ENCODE data around the gene FGD5. TPM values are rescaled to one million over a fixed set of nuclear protein-coding genes. Genes with fewer than 3 reads are reported as not detected.
"Not testable (repeated sequence)": the region's sequence is repeated elsewhere in the genome, so short reads cannot be mapped to it uniquely, and the experiment has no call there.

FGD5 gene
- total RNA-seq, 1 donor from 2014 or later, result 57.4 TPM

DNA sequence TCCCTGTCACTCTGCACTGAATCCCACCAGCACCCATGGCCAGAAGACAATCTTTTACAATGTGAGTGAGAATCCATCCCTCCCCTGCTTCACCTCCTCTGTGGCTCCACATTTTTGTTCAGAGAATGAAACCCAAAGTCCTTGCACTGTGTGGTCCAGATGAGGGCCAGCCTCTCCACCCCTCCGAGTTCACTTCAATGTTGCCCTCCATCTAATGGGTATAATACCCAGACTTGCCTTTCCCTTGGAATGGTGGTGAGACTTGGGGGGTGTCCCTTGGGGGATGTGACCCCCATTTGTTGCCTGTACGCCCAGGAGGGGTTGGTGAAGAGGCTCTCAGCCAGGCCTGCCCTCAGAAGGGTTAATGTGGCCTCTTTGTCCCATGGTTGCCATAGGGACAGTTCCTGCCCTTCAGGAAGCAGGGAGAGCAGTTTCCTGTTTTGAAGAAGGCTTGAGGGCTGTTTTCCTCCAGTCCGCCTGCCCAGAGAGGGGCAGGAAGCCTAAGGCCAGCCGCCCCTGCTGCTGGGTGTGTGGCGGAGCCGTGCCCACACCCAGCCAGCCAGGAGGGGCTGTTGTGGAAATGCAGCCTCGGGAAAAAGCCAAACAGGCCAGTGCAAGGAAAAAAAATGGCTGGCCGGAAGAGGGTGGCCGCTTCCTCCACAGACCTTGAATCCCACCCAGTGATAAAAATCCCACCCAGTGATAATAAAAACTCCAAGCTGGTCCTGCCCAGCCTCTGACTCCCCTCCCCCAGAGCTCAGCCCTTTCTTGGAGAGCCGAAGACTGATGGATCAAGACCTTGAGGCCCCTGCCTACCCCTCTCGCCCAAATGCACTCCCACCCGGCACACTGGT, 14.6 kb upstream of the FGD5 start:
- ATAC-seq (peak; percentile 46), DNase-seq (ENCODE audit: low spot score) (no peak)
- intact Hi-C loops (cut with DNase I), result no loop called here

GRCh38 chr3:14804835-14805780, 13.7 kb upstream of the FGD5 start:
- DNase-seq (ENCODE audit: low spot score) (no peak), ATAC-seq (no peak)
- intact Hi-C loops (cut with DNase I), result no loop called here

DNA sequence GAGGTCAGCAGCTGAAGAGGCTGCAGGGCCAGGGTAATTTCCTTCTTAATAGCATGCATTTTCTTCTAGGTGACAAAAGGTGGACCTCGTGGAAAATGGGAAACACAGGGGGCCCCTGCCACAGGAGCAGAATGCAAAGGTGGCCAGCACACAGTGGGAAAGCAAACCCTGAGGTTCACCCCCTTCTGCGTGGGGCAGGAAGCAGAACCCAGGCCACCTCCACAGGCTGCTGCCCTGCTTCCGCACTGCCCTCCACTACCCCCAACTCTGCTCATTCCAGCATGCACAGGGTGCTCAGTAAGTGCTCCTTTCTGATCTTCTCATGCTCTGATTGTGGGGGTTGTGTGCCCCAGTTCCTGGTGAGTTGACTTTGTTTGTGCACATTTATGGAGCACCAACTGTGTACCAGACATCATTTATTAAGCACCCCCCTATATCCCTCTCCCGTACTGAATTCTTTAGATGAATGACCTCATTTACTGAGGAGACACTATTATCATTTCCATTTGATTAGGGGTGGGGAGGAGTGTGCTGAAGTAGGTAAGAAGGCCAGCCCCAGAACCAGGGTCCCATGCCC, 12.7 kb upstream of the FGD5 start:
- DNase-seq (ENCODE audit: low spot score) (no peak), ATAC-seq (no peak)
- intact Hi-C loops (cut with DNase I), result no loop called here

DNA sequence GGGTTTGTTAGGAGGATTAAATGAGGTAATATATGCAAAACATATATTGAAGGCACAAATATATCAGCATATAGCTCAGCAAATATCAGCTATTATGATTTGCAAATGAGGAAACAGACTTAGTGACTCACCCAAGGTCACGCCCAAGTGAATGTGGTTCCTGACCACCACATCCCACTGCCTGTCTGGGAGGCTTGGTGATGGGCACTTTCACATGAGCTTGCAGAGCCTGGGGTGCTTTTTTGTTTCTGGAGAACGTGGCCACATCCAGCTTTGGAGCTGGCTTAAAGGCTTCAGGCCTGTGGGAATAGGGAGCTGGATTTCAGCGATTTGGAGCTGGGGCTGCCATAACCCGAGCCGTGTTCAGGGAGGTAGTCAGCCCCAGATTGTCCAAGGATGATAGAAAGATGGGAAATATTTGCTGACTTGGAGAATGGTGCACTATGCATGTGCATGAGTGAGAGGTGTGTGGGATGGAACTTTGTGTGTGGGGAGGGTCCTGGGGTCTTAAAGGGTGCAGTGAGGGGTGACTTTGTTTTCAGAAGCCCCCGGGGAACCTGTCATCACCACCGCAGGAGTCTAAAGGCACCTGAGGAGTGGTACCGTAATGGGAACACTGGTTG, 12.0 kb upstream of the FGD5 start:
- DNase-seq (ENCODE audit: low spot score) (no peak), ATAC-seq (no peak)
- intact Hi-C loops (cut with DNase I), result no loop called here

GRCh38 chr3:14808025-14808424, 10.7 kb upstream of the FGD5 start:
- no peak for DNase-seq (ENCODE audit: low spot score)
- ATAC-seq, result no peak
- intact Hi-C loops (cut with DNase I), result no loop called here

DNA sequence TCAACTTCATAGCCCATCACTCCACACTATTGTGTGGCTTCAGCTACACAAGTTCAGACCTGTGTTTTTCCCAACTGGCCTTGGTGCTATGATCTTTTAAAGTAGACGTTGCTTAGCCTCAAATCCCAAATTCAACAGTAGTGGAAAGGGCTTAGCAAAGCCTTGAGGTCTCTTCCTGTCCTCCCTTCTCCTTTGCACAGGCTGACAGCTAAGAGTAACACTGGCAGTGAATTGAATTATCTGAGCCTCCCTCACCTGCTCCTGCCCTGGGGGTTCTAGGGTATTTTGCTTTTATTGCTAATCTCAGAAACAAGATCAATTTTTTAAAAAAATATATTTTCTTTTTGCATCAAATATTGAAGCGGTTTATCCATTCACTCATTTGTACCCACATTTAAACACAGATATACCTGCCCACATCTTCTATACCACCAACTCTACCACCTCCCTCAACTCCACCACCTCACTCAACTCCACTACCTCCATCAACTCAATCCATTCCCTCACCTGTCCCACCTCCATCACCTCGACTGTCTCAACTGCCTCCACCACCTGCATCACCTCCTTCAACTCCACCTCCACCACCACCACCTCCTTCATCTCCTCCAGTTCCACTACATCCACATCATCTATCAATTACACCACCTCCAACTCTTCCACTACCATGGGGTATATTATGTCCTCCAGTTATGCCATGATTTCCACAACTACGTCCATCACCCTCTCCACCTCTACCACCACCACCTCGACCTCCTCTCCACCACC, 10.1 kb upstream of the FGD5 start:
- DNase-seq (ENCODE audit: low spot score), result no peak
- intact Hi-C loops (cut with DNase I), result no loop called here
- no peak for ATAC-seq

- DNase-seq (ENCODE audit: low spot score); intact Hi-C loops (cut with DNase I); ATAC-seq: not testable (repeated sequence)
Measured at GRCh38 chr3:14809611-14810010, 9.2 kb upstream of the FGD5 start.

DNA sequence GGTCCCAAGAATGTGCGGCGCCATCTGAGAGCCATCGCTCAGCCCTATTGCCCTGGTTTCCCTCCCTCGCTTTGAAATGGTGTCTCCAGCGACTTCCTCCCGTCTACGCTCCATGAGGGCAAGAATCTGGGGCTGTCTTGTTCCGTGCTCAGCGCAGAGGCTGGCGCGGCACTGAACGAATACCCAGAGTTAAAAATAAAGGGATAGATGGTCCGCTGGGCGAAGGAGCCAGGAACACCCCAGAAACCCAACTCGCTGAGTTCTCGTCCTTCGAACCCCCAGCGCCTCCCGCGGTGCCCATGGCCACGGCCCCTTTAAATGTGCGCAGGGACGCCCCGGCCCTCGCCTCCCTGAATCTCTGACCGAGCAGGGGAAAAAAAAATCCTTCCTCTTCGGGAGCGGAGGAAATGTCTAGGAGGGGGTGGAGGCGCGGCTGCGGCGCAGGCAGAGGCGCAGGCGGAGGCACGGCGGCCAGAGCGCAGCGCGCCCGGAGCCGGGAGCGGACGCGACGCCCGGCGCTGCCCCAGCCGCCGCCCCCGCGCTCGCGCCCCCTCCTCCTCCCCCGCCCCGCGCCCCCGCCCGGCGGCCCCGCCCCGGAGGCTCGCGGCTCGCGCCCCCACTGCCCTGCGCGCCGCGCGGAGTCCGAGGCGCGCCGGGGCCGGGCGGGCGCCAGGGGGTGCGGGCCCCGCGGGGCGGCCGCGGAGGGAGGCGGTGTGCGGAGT, 8.5 kb upstream of the FGD5 start:
- peak; percentile 53 for ATAC-seq
- intact Hi-C loops (cut with DNase I), result no loop called here
- no peak for DNase-seq (ENCODE audit: low spot score)

GRCh38 chr3:14810801-14811661, 7.7 kb upstream of the FGD5 start:
- DNase-seq (ENCODE audit: low spot score), result no peak
- peak; percentile 62 for ATAC-seq
- intact Hi-C loops (cut with DNase I), result no loop called here

- DNase-seq (ENCODE audit: low spot score) (no peak), ATAC-seq (peak; percentile 55)
- intact Hi-C loops (cut with DNase I), result no loop called here
Measured at GRCh38 chr3:14811684-14812083, 7.1 kb upstream of the FGD5 start.

- DNase-seq (ENCODE audit: low spot score) (no peak), ATAC-seq (peak; percentile 3)
Measured at GRCh38 chr3:14812196-14812790, 6.5 kb upstream of the FGD5 start.

GRCh38 chr3:14814411-14814871, 4.3 kb upstream of the FGD5 start:
- no peak for DNase-seq (ENCODE audit: low spot score)
- intact Hi-C loops (cut with DNase I), result no loop called here
- ATAC-seq, result peak; percentile 25

More at GRCh38 chr3:14812196-14812790, 6.5 kb upstream of the FGD5 start:
- intact Hi-C loops (cut with DNase I), result no loop called here

DNA sequence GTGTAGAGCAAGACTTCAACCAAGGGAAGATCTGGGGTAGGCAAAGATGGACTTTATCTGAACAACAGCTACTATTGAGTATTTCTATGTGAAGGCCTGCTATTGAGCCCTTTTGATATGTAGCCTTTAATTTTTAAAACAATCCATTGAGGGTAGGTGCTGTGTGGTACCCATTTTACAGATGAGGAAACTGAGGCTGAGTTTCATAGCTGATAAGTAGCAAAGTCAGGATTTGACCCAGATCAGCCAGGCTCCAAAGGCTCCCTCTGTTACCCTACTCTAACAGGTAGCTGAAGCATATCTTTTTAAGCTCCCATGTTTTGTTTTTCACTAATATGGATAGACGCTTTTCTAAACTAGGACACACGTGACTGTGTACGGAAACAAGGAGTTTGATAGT, 2.4 kb upstream of the FGD5 start:
- ATAC-seq, result no peak
- no peak for DNase-seq (ENCODE audit: low spot score)
- intact Hi-C loops (cut with DNase I), result no loop called here

DNA sequence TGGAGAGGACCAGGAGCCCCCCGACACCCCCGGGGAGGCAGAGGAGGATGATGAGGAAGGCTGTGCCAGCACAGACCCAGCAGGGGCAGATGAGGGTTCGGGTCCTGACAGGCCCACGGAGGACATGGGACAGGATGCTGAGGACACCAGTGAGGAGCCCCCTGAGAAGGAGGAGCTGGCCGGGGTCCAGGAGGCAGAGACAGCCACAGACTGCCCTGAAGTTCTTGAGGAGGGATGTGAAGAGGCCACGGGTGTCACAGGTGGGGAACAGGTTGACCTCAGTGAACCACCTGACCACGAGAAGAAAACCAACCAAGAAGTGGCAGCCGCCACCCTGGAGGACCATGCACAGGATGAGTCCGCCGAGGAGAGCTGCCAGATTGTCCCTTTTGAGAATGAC, 909 bp downstream of the FGD5 start:
- DNase-seq (ENCODE audit: low spot score) (no peak), ATAC-seq (no peak)
- intact Hi-C loops (cut with DNase I), result no loop called here

DNA sequence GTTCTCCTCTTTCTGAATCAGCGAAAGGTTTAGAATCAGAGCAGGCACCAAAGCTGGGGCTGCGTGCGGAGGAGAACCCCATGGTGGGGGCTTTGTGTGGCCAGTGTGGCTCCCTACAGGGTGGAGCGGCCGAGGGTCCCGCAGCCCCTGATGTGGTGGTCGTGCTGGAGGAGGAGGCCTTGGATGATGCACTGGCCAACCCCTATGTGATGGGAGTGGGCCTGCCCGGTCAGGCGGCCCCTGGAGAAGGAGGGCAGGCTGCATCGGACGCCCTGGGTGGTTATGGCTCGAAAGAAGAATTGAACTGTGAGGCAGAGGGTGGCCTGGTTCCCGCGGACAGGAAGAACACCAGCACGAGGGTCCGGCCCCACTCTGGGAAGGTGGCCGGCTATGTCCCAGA, 1.4 kb downstream of the FGD5 start:
- DNase-seq (ENCODE audit: low spot score) (no peak), ATAC-seq (no peak)
- intact Hi-C loops (cut with DNase I), result no loop called here

GRCh38 chr3:14821151-14821550, 2.4 kb downstream of the FGD5 start:
- no peak for DNase-seq (ENCODE audit: low spot score)

More at GRCh38 chr3:14821151-14821550, 2.4 kb downstream of the FGD5 start:
- intact Hi-C loops (cut with DNase I), result no loop called here
- no peak for ATAC-seq
